Calu3 (cell line): Measurements from ENCODE around the gene HPSE2. TPM values are rescaled to one million over a fixed set of nuclear protein-coding genes. Genes with fewer than 3 reads are reported as not detected.

Experiments used
- BruUV-seq: library from RNA; stranded (reverse); fragments of 400-500 nt; replicated peaks from 2 replicates; lab custom pipeline; 2021; lab: Mats Ljungman, UMichigan
- CTCF ChIA-PET: fragments of 300-600 bp; sonication (Branson Sonifier 250); formaldehyde crosslinking; loops from one replicate; lab custom pipeline; 2022; ENCODE audit warnings: antibody characterized with exemption; lab: Charles Lee
- DNase-seq: peaks from one replicate; pipeline ENCODE4 v3.0.0; 2022
- H3K27ac Mint-ChIP-seq: one replicate; pipeline ENCODE4 v1.8.0; 2022; ENCODE audit warnings: mixed read lengths; ENCODE audit not compliant: unreplicated experiment
- H3K27me3 Mint-ChIP-seq: one replicate; pipeline ENCODE4 v1.8.0; 2022; ENCODE audit warnings: mixed read lengths; ENCODE audit not compliant: unreplicated experiment
- H3K36me3 Mint-ChIP-seq: one replicate; pipeline ENCODE4 v1.8.0; 2022; ENCODE audit warnings: mild to moderate bottlenecking, moderate library complexity, mixed read lengths; ENCODE audit not compliant: insufficient read depth, unreplicated experiment
- H3K4me1 Mint-ChIP-seq: one replicate; pipeline ENCODE4 v1.8.0; 2022; ENCODE audit warnings: mild to moderate bottlenecking, low read depth, mixed read lengths; ENCODE audit not compliant: unreplicated experiment
- H3K4me3 Mint-ChIP-seq: one replicate; pipeline ENCODE4 v1.8.0; 2022; ENCODE audit warnings: mild to moderate bottlenecking, low read depth, moderate library complexity, mixed read lengths; ENCODE audit not compliant: unreplicated experiment
- H3K9me3 Mint-ChIP-seq: one replicate; pipeline ENCODE4 v1.8.0; 2022; ENCODE audit warnings: low read depth, mixed read lengths; ENCODE audit not compliant: unreplicated experiment
- CTCF ChIP-seq: fragments of 200-600 bp; IDR thresholded peaks from one replicate; pipeline ENCODE4 v1.8.0; 2022; ENCODE audit warnings: antibody characterized with exemption; ENCODE audit not compliant: unreplicated experiment
- intact Hi-C: fragments of 100-400 bp; cut with micrococcal nuclease; formaldehyde crosslinking; loops from one replicate; pipeline ENCODE4 v1.10.0; 2022; ENCODE audit not compliant: unreplicated experiment
- total RNA-seq: library from RNA; stranded (reverse); gene quantifications from 2 replicates; pipeline ENCODE4 v1.2.3, GENCODE V29; 2022

Gene HPSE2
- total RNA-seq, 1 experiment from 2014 or later: not detected

- intact Hi-C loops: no loop called here
- H3K36me3 Mint-ChIP-seq: no peaks in the 10 kb centered on the region
- DNase-seq: no peak
- H3K9me3 Mint-ChIP-seq: no peaks in the 10 kb centered on the region
- H3K27ac Mint-ChIP-seq: no peak overlapping the region
- CTCF ChIA-PET: no interaction called here
- H3K27me3 Mint-ChIP-seq: no peaks in the 10 kb centered on the region
- no peak for TF ChIP-seq CTCF
- no peaks in the 10 kb centered on the region for H3K4me1 Mint-ChIP-seq
- BruUV-seq: no TSS peak
- H3K4me3 Mint-ChIP-seq: no peak overlapping the region
These were observed 176.9 kb downstream of the HPSE2 start for GRCh38 chr10:99058762-99059161.

GRCh38 chr10:99057936-99058690 is 177.5 kb downstream of the HPSE2 start:
- H3K27me3 Mint-ChIP-seq: no peaks in the 10 kb centered on the region
- H3K36me3 Mint-ChIP-seq: no peaks in the 10 kb centered on the region
- DNase-seq: no peak
- no peak overlapping the region for H3K27ac Mint-ChIP-seq
- no peaks in the 10 kb centered on the region for H3K4me1 Mint-ChIP-seq
- intact Hi-C loops: no loop called here
- no peak overlapping the region for H3K4me3 Mint-ChIP-seq
- no peaks in the 10 kb centered on the region for H3K9me3 Mint-ChIP-seq
- CTCF ChIA-PET: no interaction called here
- BruUV-seq: no TSS peak
- no peak for TF ChIP-seq CTCF

- intact Hi-C loops: no loop called here
- Mint-ChIP-seq H3K9me3 (no peaks in the 10 kb centered on the region), H3K27ac (no peak overlapping the region), H3K4me3 (no peak overlapping the region), H3K36me3 (no peaks in the 10 kb centered on the region), H3K4me1 (no peaks in the 10 kb centered on the region), H3K27me3 (no peaks in the 10 kb centered on the region)
- no TSS peak for BruUV-seq
- DNase-seq: no peak
- no peak for TF ChIP-seq CTCF
- CTCF ChIA-PET: no interaction called here
These were observed 190.0 kb downstream of the HPSE2 start for GRCh38 chr10:99045671-99046070.

GRCh38 chr10:99042051-99042771 is 193.4 kb downstream of the HPSE2 start:
- Mint-ChIP-seq H3K4me1 (no peaks in the 10 kb centered on the region), H3K36me3 (no peaks in the 10 kb centered on the region), H3K27ac (no peak overlapping the region), H3K27me3 (no peaks in the 10 kb centered on the region), H3K9me3 (no peaks in the 10 kb centered on the region), H3K4me3 (no peak overlapping the region)
- intact Hi-C loops: no loop called here
- no peak for DNase-seq
- no peak for TF ChIP-seq CTCF
- CTCF ChIA-PET: no interaction called here
- BruUV-seq: no TSS peak
